IPS-NIHi7 (cell line): ENCODE data around the gene MIPEP.

ENCODE experiments used
- DNase-seq: peaks from one replicate; pipeline ENCODE4 v3.0.0; 2012; ENCODE audit warnings: mixed read lengths; ENCODE audit errors: extremely low spot score

Gene MIPEP

GRCh38 chr13:23683084-23683483, 206.1 kb downstream of the MIPEP start:
- DNase-seq = no peak

GRCh38 chr13:23680845-23681669, 208.1 kb downstream of the MIPEP start:
- no peak for DNase-seq
